DOHH2 (cell line): ENCODE measurements around the gene KRT20.

Experiments used
- EZH2phosphoT487 ChIP-seq: fragments of 200-600 bp; sonication (generic); IDR thresholded peaks from 2 replicates; pipeline ENCODE4 v1.6.1; 2017; ENCODE audit warnings: borderline replicate concordance, mild to moderate bottlenecking, antibody characterized with exemption, low read length, moderate library complexity, mixed read lengths
- TF ChIP-seq, protein P1 (sequence below): fragments of 200-600 bp; sonication (generic); IDR thresholded peaks from one replicate; pipeline ENCODE4 v1.5.1; 2014; ENCODE audit warnings: antibody characterized with exemption, mild to moderate bottlenecking, low read depth, low read length; ENCODE audit not compliant: poor library complexity, severe bottlenecking

DNA sequence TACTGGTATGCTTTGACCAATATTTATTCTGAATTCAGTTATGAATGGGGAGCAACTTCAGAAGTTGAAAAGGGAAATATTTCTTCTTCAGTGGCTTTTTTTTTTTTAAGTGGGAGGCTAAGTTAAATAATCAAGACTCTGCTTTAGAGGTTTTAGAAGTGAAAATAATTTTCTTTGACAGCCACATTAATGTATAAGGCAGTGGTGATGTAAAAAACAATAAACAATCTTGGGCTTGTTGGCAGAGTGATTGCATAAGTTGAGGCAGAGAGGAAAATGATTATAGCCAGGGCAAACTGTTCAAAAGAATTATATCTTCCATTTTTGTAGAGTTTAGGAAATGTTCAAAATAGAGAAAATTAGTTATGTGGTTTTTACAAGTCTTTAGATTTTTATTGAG is 12.6 kb downstream of the KRT20 start:
- TF ChIP-seq, protein P1, sequence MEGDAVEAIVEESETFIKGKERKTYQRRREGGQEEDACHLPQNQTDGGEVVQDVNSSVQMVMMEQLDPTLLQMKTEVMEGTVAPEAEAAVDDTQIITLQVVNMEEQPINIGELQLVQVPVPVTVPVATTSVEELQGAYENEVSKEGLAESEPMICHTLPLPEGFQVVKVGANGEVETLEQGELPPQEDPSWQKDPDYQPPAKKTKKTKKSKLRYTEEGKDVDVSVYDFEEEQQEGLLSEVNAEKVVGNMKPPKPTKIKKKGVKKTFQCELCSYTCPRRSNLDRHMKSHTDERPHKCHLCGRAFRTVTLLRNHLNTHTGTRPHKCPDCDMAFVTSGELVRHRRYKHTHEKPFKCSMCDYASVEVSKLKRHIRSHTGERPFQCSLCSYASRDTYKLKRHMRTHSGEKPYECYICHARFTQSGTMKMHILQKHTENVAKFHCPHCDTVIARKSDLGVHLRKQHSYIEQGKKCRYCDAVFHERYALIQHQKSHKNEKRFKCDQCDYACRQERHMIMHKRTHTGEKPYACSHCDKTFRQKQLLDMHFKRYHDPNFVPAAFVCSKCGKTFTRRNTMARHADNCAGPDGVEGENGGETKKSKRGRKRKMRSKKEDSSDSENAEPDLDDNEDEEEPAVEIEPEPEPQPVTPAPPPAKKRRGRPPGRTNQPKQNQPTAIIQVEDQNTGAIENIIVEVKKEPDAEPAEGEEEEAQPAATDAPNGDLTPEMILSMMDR: no peak
- no peak for TF ChIP-seq EZH2phosphoT487
